Progenitor cell of endocrine pancreas (in vitro differentiated cells): ENCODE measurements around the gene PUM1. TPM values are rescaled to one million over a fixed set of nuclear protein-coding genes. Genes with fewer than 3 reads are reported as not detected.

Source experiments
- DNase-seq: peaks from one replicate; pipeline ENCODE4 v3.0.0; 2021; ENCODE audit warnings: low spot score; ENCODE audit not compliant: unreplicated experiment
- H3K27ac Mint-ChIP-seq: 2 replicates; pipeline ENCODE4 v1.8.0; 2021; ENCODE audit warnings: mild to moderate bottlenecking, moderate library complexity, mixed read lengths
- H3K27me3 Mint-ChIP-seq: 2 replicates; pipeline ENCODE4 v1.8.0; 2021; ENCODE audit warnings: mixed read lengths
- H3K36me3 Mint-ChIP-seq: 2 replicates; pipeline ENCODE4 v1.8.0; 2022; ENCODE audit warnings: mixed read lengths; ENCODE audit not compliant: insufficient read depth
- H3K4me1 Mint-ChIP-seq: 2 replicates; pipeline ENCODE4 v1.8.0; 2021; ENCODE audit warnings: low read depth, mixed read lengths
- H3K4me3 Mint-ChIP-seq: 2 replicates; pipeline ENCODE4 v1.8.0; 2021; ENCODE audit warnings: low read depth, mild to moderate bottlenecking, moderate library complexity, mixed read lengths
- H3K9me3 Mint-ChIP-seq: 2 replicates; pipeline ENCODE4 v1.8.0; 2021; ENCODE audit warnings: low read depth, mixed read lengths
- total RNA-seq: library from RNA; stranded (reverse); gene quantifications from 2 replicates; pipeline ENCODE4 v1.2.1, GENCODE V29; 2021
- TF ChIP-seq, protein P1 (sequence below): fragments of 200-600 bp; sonication (generic); IDR thresholded peaks from one replicate; pipeline ENCODE4 v1.5.0; 2021; ENCODE audit warnings: antibody characterized with exemption, mild to moderate bottlenecking; ENCODE audit not compliant: unreplicated experiment

Gene PUM1
- total RNA-seq, 1 donor from 2014 or later: 249 TPM

DNA sequence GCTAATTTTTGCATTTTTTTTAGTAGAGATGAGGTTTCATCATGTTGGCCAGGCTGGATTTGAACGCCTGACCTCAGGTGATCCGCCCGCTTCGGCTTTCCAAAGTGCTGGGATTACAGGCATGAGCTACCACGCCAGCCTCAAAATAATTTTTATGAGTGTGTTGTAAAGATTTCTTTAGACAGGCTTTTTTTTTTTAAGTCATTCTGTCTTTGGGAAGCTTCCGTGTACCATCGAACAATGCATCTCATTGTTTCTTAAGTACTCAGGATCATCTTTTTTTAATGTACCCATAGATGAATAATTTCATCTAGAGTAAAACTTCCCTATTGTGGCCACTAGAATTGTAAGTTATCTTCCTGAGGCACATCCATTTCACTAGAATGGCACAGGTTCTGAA is 137.3 kb downstream of the PUM1 start:
- no peaks in the 10 kb centered on the region for H3K27me3 Mint-ChIP-seq
- peaks cover 4% of the 10 kb centered on the region for H3K36me3 Mint-ChIP-seq
- no peak overlapping the region for H3K27ac Mint-ChIP-seq
- H3K9me3 Mint-ChIP-seq: no peaks in the 10 kb centered on the region
- TF ChIP-seq, protein P1, sequence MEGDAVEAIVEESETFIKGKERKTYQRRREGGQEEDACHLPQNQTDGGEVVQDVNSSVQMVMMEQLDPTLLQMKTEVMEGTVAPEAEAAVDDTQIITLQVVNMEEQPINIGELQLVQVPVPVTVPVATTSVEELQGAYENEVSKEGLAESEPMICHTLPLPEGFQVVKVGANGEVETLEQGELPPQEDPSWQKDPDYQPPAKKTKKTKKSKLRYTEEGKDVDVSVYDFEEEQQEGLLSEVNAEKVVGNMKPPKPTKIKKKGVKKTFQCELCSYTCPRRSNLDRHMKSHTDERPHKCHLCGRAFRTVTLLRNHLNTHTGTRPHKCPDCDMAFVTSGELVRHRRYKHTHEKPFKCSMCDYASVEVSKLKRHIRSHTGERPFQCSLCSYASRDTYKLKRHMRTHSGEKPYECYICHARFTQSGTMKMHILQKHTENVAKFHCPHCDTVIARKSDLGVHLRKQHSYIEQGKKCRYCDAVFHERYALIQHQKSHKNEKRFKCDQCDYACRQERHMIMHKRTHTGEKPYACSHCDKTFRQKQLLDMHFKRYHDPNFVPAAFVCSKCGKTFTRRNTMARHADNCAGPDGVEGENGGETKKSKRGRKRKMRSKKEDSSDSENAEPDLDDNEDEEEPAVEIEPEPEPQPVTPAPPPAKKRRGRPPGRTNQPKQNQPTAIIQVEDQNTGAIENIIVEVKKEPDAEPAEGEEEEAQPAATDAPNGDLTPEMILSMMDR: no peak
- H3K4me1 Mint-ChIP-seq: peaks cover 7% of the 10 kb centered on the region
- no peak for DNase-seq
- no peak overlapping the region for H3K4me3 Mint-ChIP-seq

DNA sequence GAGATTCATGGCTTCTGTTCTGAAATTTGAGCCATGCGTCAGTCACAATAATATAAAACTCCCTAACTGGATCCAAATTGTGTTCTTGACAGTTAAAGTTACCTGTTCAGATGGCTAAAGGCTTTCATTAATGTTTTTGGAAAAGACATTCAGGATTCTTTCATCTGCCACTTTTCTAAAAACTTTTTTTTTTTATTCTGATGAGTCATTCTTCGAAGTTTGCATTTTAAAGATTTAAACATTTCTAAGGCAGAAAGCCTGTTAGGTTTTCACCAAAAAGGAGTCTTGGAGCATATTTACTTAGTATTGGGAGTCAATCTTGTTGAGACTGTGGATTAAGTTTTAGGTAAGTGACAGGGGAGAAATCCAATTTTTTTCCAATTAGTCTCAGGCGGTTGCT is 138.1 kb downstream of the PUM1 start:
- H3K36me3 Mint-ChIP-seq: peaks cover 1% of the 10 kb centered on the region
- peaks cover 7% of the 10 kb centered on the region for H3K4me1 Mint-ChIP-seq
- TF ChIP-seq, protein P1: no peak
- H3K4me3 Mint-ChIP-seq: no peak overlapping the region
- no peak for DNase-seq
- no peaks in the 10 kb centered on the region for H3K9me3 Mint-ChIP-seq
- H3K27me3 Mint-ChIP-seq: no peaks in the 10 kb centered on the region
- H3K27ac Mint-ChIP-seq: no peak overlapping the region

DNA sequence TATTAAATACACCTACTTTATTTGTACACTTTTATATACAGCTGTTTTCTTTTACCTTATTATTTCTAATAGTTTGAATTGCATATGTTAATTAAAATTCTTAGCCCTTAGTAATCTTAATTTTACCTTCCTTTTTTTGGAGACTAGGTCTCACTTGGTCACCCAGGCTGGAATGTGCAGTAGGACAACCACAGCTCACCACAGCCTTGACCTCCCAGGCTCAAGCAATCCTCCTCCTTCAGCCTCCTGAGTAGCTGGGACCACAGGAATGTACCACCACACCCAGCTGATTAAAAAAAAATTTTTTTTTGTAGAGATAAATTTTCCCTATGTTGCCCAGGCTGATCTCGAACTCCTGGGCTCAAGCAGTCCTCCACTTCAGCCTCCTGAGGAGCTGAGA is 141.9 kb downstream of the PUM1 start:
- no peaks in the 10 kb centered on the region for H3K36me3 Mint-ChIP-seq
- peaks cover 4% of the 10 kb centered on the region for H3K4me1 Mint-ChIP-seq
- DNase-seq: no peak
- H3K27ac Mint-ChIP-seq: no peak overlapping the region
- H3K9me3 Mint-ChIP-seq: no peaks in the 10 kb centered on the region
- no peak overlapping the region for H3K4me3 Mint-ChIP-seq
- no peaks in the 10 kb centered on the region for H3K27me3 Mint-ChIP-seq
- TF ChIP-seq, protein P1: no peak

DNA sequence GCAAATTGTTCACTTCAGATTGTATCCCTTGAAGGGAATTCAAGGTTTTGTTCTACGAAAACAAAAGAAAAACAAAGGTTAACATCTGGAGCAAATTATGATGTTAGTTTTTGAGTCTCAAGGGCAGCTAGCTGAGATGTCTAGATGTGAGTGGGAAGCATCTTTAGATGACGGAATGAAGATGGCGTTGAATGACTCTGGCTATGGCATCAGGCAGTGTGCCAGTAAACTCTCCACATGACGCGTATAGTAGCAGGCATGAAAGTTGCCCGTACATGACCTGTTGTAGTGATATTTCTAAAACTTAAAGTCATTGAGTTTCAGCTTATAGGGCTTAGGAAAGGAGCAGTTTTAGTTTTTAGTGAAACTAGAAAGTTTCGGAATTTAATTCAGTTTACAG is 144.7 kb downstream of the PUM1 start:
- Mint-ChIP-seq H3K27me3 (no peaks in the 10 kb centered on the region), H3K4me3 (no peak overlapping the region), H3K36me3 (no peaks in the 10 kb centered on the region), H3K9me3 (no peaks in the 10 kb centered on the region), H3K4me1 (peaks cover 3% of the 10 kb centered on the region), H3K27ac (no peak overlapping the region)
- TF ChIP-seq, protein P1: no peak
- DNase-seq: no peak

DNA sequence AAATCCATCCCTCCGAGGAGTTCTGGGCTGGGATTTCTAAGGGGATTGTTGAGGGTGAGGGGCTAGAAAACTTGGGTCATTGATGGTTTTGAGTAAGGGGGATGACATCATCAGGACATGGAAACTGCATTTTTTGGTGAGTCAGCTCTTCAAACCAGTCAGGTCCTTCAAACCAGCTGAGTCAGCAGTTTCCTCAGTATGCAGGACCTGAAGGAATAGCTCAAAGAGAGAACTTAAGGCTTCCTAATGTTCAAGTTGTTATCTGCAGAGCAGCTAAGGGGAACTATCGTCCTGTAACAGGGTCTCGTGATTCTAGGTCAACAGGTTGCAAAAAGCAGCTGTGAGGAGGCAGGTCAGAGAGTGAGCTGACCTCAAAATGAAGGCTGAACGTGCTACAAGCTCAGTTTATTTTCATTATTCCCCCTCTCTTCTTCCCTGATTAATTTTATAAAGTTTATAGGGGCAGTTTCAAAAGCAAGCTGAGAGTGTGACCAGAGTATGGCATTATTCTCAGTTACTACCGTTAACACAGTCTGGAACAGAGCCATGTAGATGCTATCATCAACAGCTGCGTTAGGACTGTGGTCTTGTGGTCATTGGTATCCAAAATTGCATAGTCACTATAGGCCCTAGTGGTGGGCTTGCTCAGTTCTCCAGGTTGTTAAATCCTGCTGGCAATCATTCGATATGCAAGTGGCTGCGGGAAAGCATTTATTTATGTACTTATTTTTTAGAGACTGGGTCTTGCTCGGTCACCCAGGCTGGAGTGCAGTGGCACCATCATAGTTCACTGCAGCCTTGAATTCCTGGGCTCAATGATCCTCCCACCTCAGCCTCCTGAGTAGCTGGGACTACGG is 146.3 kb downstream of the PUM1 start:
- no peak for DNase-seq
- H3K27ac Mint-ChIP-seq: no peak overlapping the region
- no peaks in the 10 kb centered on the region for H3K27me3 Mint-ChIP-seq
- H3K4me3 Mint-ChIP-seq: no peak overlapping the region
- no peaks in the 10 kb centered on the region for H3K36me3 Mint-ChIP-seq
- TF ChIP-seq, protein P1: no peak
- no peaks in the 10 kb centered on the region for H3K9me3 Mint-ChIP-seq
- H3K4me1 Mint-ChIP-seq: peaks cover 3% of the 10 kb centered on the region
